IMR-90 (cell line): ENCODE measurements around the gene PID1. TPM values are rescaled to one million over a fixed set of nuclear protein-coding genes. Genes with fewer than 3 reads are reported as not detected.

ENCODE experiments used
- ATAC-seq: fragments of 200-7000 bp; cut with Tn5 transposase; 2 replicates; pipeline ENCODE4 v1.9.1; 2020; ENCODE audit warnings: low read depth, mild to moderate bottlenecking, moderate library complexity
- BruUV-seq: library from RNA; stranded (reverse); fragments of 400-500 nt; replicated peaks from 2 replicates; lab custom pipeline; 2021; lab: Mats Ljungman, UMichigan
- CTCF ChIA-PET: fragments of 300-600 bp; formaldehyde crosslinking; extraction: SDS; loops from one replicate; lab custom pipeline; 2021; ENCODE audit warnings: antibody characterized with exemption; lab: Yijun Ruan, JAX
- POLR2A ChIA-PET: fragments of 300-600 bp; sonication (Branson Sonifier 250); formaldehyde crosslinking; loops from one replicate; lab custom pipeline; 2022; ENCODE audit warnings: antibody characterized with exemption; ENCODE audit not compliant: unreplicated experiment; lab: Charles Lee
- DNase-seq: peaks from one replicate; pipeline ENCODE4 v3.0.0; 2013
- H2AFZ ChIP-seq: replicated peaks from 2 replicates; pipeline ENCODE3; 2013; ENCODE audit warnings: low read length, mild to moderate bottlenecking; ENCODE audit not compliant: poor library complexity
- H2AK5ac ChIP-seq: 2 replicates; pipeline ENCODE4 v1.6.1; 2013; ENCODE audit warnings: low read depth, low read length, inconsistent platforms
- H2AK9ac ChIP-seq: replicated peaks from 2 replicates; pipeline ENCODE3; 2013; ENCODE audit warnings: mild to moderate bottlenecking, low read depth, low read length, moderate library complexity; ENCODE audit not compliant: poor library complexity
- H2BK120ac ChIP-seq: 2 replicates; pipeline ENCODE4 v1.6.1; 2013; ENCODE audit warnings: low read depth, low read length, inconsistent platforms
- H2BK15ac ChIP-seq: 3 replicates; pipeline ENCODE4 v1.6.1; 2013; ENCODE audit warnings: low read depth, low read length, inconsistent platforms
- H2BK20ac ChIP-seq: 2 replicates; pipeline ENCODE4 v1.6.1; 2013; ENCODE audit warnings: low read depth, mild to moderate bottlenecking, inconsistent platforms, low read length, moderate library complexity
- H2BK5ac ChIP-seq: 2 replicates; pipeline ENCODE4 v1.6.1; 2013; ENCODE audit warnings: mild to moderate bottlenecking, low read depth, low read length, inconsistent platforms; ENCODE audit not compliant: poor library complexity, severe bottlenecking
- H3K14ac ChIP-seq: replicated peaks from 2 replicates; pipeline ENCODE4 v1.6.1; 2013; ENCODE audit warnings: low read depth, low read length, inconsistent platforms
- H3K18ac ChIP-seq: 2 replicates; pipeline ENCODE4 v1.6.1; 2013; ENCODE audit warnings: low read depth, low read length, control low read depth
- H3K23ac ChIP-seq: 2 replicates; pipeline ENCODE4 v1.6.1; 2013; ENCODE audit warnings: low read depth, low read length, inconsistent platforms
- H3K27ac ChIP-seq: 2 replicates; pipeline ENCODE4 v1.5.1; 2013; ENCODE audit warnings: mild to moderate bottlenecking, control low read depth, low read length; ENCODE audit not compliant: insufficient read depth
- H3K27me3 ChIP-seq: 2 replicates; pipeline ENCODE4 v1.6.1; 2013; ENCODE audit warnings: low read length; ENCODE audit not compliant: control insufficient read depth, insufficient read depth
- H3K36me3 ChIP-seq: 2 replicates; pipeline ENCODE4 v1.6.1; 2013; ENCODE audit warnings: low read length, mixed read lengths; ENCODE audit not compliant: control insufficient read depth, insufficient read depth
- H3K4ac ChIP-seq: 2 replicates; pipeline ENCODE4 v1.6.1; 2013; ENCODE audit warnings: low read depth, low read length, inconsistent platforms
- H3K4me1 ChIP-seq: 2 replicates; pipeline ENCODE4 v1.6.1; 2013; ENCODE audit warnings: low read length, mixed read lengths; ENCODE audit not compliant: control insufficient read depth, insufficient read depth
- H3K4me2 ChIP-seq: 2 replicates; pipeline ENCODE4 v1.6.1; 2013; ENCODE audit warnings: low read depth, mild to moderate bottlenecking, control low read depth, low read length, moderate library complexity
- H3K4me3 ChIP-seq: 2 replicates; pipeline ENCODE4 v1.5.1; 2013; ENCODE audit warnings: low read depth, mild to moderate bottlenecking, control low read depth, low read length, moderate library complexity; ENCODE audit not compliant: insufficient read depth
- H3K56ac ChIP-seq: 2 replicates; pipeline ENCODE4 v1.6.1; 2013; ENCODE audit warnings: low read length, inconsistent platforms; ENCODE audit not compliant: insufficient read depth; ENCODE audit errors: extremely low read depth
- H3K79me1 ChIP-seq, 2 experiments: 2 replicates each; pipeline ENCODE4 v1.6.1; 2013; ENCODE audit warnings: low read length in 2 of 2, inconsistent platforms in 1 of 2, low read depth in 1 of 2
- H3K9ac ChIP-seq: 2 replicates; pipeline ENCODE4 v1.6.1; 2013; ENCODE audit warnings: low read depth, low read length, control low read depth
- H3K9me1 ChIP-seq: 2 replicates; pipeline ENCODE4 v1.6.1; 2013; ENCODE audit warnings: low read length, inconsistent platforms; ENCODE audit not compliant: insufficient read depth
- H3K9me3 ChIP-seq: 2 replicates; pipeline ENCODE4 v1.6.1; 2013; ENCODE audit warnings: low read length; ENCODE audit not compliant: control insufficient read depth, insufficient read depth
- H4K20me1 ChIP-seq: 2 replicates; pipeline ENCODE4 v1.6.1; 2013; ENCODE audit warnings: low read length, inconsistent platforms; ENCODE audit not compliant: insufficient read depth
- H4K5ac ChIP-seq: 2 replicates; pipeline ENCODE4 v1.6.1; 2013; ENCODE audit warnings: mild to moderate bottlenecking, low read depth, low read length, control low read depth
- H4K8ac ChIP-seq, 2 experiments: 2 replicates each; pipeline ENCODE4 v1.6.1; 2013; ENCODE audit warnings: low read depth in 2 of 2, low read length in 2 of 2, control low read depth in 1 of 2, inconsistent platforms in 1 of 2
- H4K91ac ChIP-seq: 2 replicates; pipeline ENCODE4 v1.6.1; 2013; ENCODE audit warnings: low read depth, low read length, inconsistent platforms; ENCODE audit not compliant: insufficient read depth
- CHD1 ChIP-seq: IDR thresholded peaks from 2 replicates; pipeline ENCODE4 v1.6.1; 2012; ENCODE audit warnings: low read depth, low read length, improper control_type of control experiment
- MAZ ChIP-seq: IDR thresholded peaks from 2 replicates; pipeline ENCODE4 v1.6.1; 2012; ENCODE audit warnings: low read depth, mild to moderate bottlenecking, low read length, improper control_type of control experiment, moderate library complexity, borderline replicate concordance
- POLR2A ChIP-seq: IDR thresholded peaks from 2 replicates; pipeline ENCODE4 v1.6.1; 2012; ENCODE audit warnings: mild to moderate bottlenecking, low read depth, low read length
- SMC3 ChIP-seq: fragments of 150-350 bp; IDR thresholded peaks from 2 replicates; pipeline ENCODE4 v1.6.1; 2016; ENCODE audit warnings: low read depth, mild to moderate bottlenecking, antibody characterized with exemption, low read length, moderate library complexity
- WGBS, 2 experiments: methylation state at CpG; one replicate each; pipeline versions ENCODE4 v1.1.5 to v1.1.7; 2013; ENCODE audit warnings: missing lambda C conversion rate in 2 of 2; ENCODE audit not compliant: insufficient read length in 1 of 2; ENCODE audit errors: extremely low coverage in 2 of 2; 5-methylcytosine and 5-hydroxymethylcytosine counted together
- dilution Hi-C: fragments of 300-500 bp; cut with HindIII; formaldehyde crosslinking; loops from one replicate; pipeline ENCODE4 v1.14.3; 2018; ENCODE audit warnings: low sequenced_read_pairs; ENCODE audit not compliant: unreplicated experiment
- in situ Hi-C: fragments of 300-500 bp; cut with MboI; formaldehyde crosslinking; loops from 3 replicates; pipeline ENCODE4 v1.14.3; 2019; ENCODE audit warnings: low sequenced_read_pairs, inconsistent platforms, mixed read lengths
- intact Hi-C: fragments of 100-400 bp; cut with micrococcal nuclease; formaldehyde crosslinking; loops from 2 replicates; pipeline ENCODE4 v1.10.0; 2022
- polyA plus RNA-seq, 3 experiments: library from polyadenylated mRNA; depleted of rRNA; stranded (reverse); fragments of >200 nt; gene quantifications; 2 replicates each; pipeline ENCODE4 v1.2.3, GENCODE V29; 2012; ENCODE audit warnings: low replicate concordance in 1 of 3
- total RNA-seq: library from RNA; depleted of rRNA; stranded (reverse); fragments of >200 nt; gene quantifications from 2 replicates; pipeline ENCODE4 v1.2.3, GENCODE V29; 2012

The PID1 gene
- total and polyA plus RNA-seq, 2 of the 4 experiments (the other 2 are of a cell fraction): 0.90 to 1.9 TPM

DNA sequence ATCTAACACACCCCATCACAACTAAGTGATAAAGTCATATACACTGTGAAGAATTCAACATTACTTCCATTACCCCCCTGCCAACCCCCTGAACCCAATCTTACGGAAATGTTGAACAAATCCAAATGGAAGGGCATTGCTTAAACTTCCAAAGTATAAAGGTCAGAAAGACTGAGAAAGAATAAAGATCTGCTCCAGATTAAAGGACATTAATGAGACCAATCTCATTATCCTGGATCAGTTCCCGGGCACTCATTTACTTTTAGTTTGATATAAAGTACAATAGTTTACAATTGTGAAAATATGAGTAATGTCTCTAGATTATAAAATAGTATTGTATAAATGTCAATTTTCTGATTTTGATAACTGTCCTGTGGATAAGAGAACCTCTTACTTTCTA lies 229.4 kb downstream of the PID1 start:
- Histone ChIP-seq H2BK15ac (no peak overlapping the region), H3K27me3 (no peaks in the 10 kb centered on the region), H3K56ac (no peak overlapping the region), H3K23ac (no peak overlapping the region), H3K4ac (no peak overlapping the region), H3K9me1 (no peaks in the 10 kb centered on the region), H2AFZ (no peak overlapping the region), H2AK5ac (no peak overlapping the region), H3K9me3 (peaks cover 4% of the 10 kb centered on the region), H2BK5ac (no peak overlapping the region), H3K4me1 (no peaks in the 10 kb centered on the region), H2BK120ac (no peak overlapping the region), H2BK20ac (no peak overlapping the region), H3K36me3 (no peaks in the 10 kb centered on the region), H3K4me3 (no peak overlapping the region), H4K91ac (no peak overlapping the region), H4K5ac (no peak overlapping the region), H3K4me2 (no peak overlapping the region), H4K8ac (no peak overlapping the region), H3K18ac (no peak overlapping the region), H3K9ac (no peak overlapping the region), H3K79me1 (no peaks in the 10 kb centered on the region), H2AK9ac (no peak overlapping the region), H3K14ac (no peak overlapping the region), H4K20me1 (no peaks in the 10 kb centered on the region), H3K27ac (no peak overlapping the region)
- DNase-seq: no peak
- intact Hi-C loops (no loop called here), in situ Hi-C loops (no loop called here), dilution Hi-C loops (no loop called here)
- no TSS peak for BruUV-seq
- POLR2A ChIA-PET: no interaction called here
- CTCF ChIA-PET: no interaction called here
- no peak for ATAC-seq
- no CpG with 5 or more reads among the region's 2 CpGs for WGBS, 2 experiments
- TF ChIP-seq POLR2A: no peak
- no peak for TF ChIP-seq MAZ
- no peak for TF ChIP-seq SMC3
- no peak for TF ChIP-seq CHD1
